HEK293T (cell line): ENCODE results near the gene SETD4.

Source experiments
- ARNT ChIP-seq: fragments of 450-650 bp; IDR thresholded peaks from 2 replicates; pipeline ENCODE4 v1.6.1; 2017; ENCODE audit warnings: mild to moderate bottlenecking
- BHLHE40 ChIP-seq: fragments of 450-650 bp; IDR thresholded peaks from 2 replicates; pipeline ENCODE4 v1.6.1; 2016; ENCODE audit warnings: mild to moderate bottlenecking, moderate library complexity, borderline replicate concordance
- ELF4 ChIP-seq: fragments of 450-650 bp; IDR thresholded peaks from 2 replicates; pipeline ENCODE4 v1.6.1; 2017; ENCODE audit warnings: antibody characterized with exemption
- FOXA1 ChIP-seq: fragments of 450-650 bp; IDR thresholded peaks from 2 replicates; pipeline ENCODE4 v1.6.1; 2016; ENCODE audit warnings: mild to moderate bottlenecking
- FOXK2 ChIP-seq: fragments of 450-650 bp; IDR thresholded peaks from 2 replicates; pipeline ENCODE4 v1.6.1; 2016; ENCODE audit warnings: mild to moderate bottlenecking
- FOXM1 ChIP-seq: fragments of 450-650 bp; IDR thresholded peaks from 2 replicates; pipeline ENCODE4 v1.6.1; 2017; ENCODE audit warnings: mild to moderate bottlenecking, borderline replicate concordance
- HDGF ChIP-seq: fragments of 450-650 bp; IDR thresholded peaks from 2 replicates; pipeline ENCODE4 v1.6.1; 2017; ENCODE audit warnings: antibody characterized with exemption, borderline replicate concordance
- LEF1 ChIP-seq: fragments of 450-650 bp; IDR thresholded peaks from 2 replicates; pipeline ENCODE4 v1.6.1; 2017; ENCODE audit warnings: mild to moderate bottlenecking, borderline replicate concordance
- NFRKB ChIP-seq: fragments of 450-650 bp; IDR thresholded peaks from 2 replicates; pipeline ENCODE4 v1.6.1; 2016; ENCODE audit warnings: mild to moderate bottlenecking, moderate library complexity
- TARDBP ChIP-seq: fragments of 450-650 bp; IDR thresholded peaks from 2 replicates; pipeline ENCODE4 v1.6.1; 2016
- TF ChIP-seq, protein P1 (sequence below): fragments of 450-650 bp; IDR thresholded peaks from 2 replicates; pipeline ENCODE4 v1.6.1; 2016

DNA sequence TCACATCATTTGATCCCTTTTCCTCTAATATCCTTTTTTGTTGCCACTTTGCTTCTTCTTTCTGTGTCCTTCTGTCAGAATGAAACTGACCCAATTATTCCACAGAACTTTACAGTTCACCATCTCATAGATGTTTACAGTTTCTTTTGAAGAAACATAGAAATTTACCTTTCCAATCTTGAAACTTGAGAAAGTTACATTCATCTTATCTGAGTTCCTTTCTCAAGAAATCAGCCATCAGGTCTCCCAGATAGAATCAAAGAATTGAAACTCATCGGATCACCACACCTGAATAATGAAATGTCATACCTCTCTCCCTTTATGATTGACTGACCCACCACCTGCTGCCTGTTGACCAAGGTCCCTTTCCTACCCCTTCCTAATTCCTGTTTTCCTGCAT lies 33.2 kb upstream of the SETD4 start:
- TF ChIP-seq ELF4 (no peak), TARDBP (no peak), BHLHE40 (no peak), HDGF (no peak), FOXA1 (no peak), NFRKB (no peak), FOXK2 (no peak), FOXM1 (no peak), LEF1 (no peak), ARNT (no peak)
- TF ChIP-seq, protein P1, sequence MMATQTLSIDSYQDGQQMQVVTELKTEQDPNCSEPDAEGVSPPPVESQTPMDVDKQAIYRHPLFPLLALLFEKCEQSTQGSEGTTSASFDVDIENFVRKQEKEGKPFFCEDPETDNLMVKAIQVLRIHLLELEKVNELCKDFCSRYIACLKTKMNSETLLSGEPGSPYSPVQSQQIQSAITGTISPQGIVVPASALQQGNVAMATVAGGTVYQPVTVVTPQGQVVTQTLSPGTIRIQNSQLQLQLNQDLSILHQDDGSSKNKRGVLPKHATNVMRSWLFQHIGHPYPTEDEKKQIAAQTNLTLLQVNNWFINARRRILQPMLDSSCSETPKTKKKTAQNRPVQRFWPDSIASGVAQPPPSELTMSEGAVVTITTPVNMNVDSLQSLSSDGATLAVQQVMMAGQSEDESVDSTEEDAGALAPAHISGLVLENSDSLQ: no peak
